ENCODE data around the gene PPL.

GRCh38 chr16:4855804-4856203, 81.1 kb downstream of the PPL start:
- TF ChIP-seq POLR2A (IDR thresholded peaks at IDR 0.05; ENCODE audit: low read length) (no peak), GATA1 (IDR thresholded peaks at IDR 0.05; ENCODE audit: low read depth, low read length) (no peak)
